HG03442 (cell line): Measurements from ENCODE around the gene PLAAT4.
"Not testable (repeated sequence)": the region's sequence is repeated elsewhere in the genome, so short reads cannot be mapped to it uniquely, and the experiment has no call there.

Source experiments
- ATAC-seq: cut with Tn5 transposase; IDR thresholded peaks from one replicate; pipeline ENCODE4 v1.9.1; 2021; ENCODE audit warnings: mild to moderate bottlenecking, moderate library complexity; ENCODE audit not compliant: unreplicated experiment

The PLAAT4 gene

DNA sequence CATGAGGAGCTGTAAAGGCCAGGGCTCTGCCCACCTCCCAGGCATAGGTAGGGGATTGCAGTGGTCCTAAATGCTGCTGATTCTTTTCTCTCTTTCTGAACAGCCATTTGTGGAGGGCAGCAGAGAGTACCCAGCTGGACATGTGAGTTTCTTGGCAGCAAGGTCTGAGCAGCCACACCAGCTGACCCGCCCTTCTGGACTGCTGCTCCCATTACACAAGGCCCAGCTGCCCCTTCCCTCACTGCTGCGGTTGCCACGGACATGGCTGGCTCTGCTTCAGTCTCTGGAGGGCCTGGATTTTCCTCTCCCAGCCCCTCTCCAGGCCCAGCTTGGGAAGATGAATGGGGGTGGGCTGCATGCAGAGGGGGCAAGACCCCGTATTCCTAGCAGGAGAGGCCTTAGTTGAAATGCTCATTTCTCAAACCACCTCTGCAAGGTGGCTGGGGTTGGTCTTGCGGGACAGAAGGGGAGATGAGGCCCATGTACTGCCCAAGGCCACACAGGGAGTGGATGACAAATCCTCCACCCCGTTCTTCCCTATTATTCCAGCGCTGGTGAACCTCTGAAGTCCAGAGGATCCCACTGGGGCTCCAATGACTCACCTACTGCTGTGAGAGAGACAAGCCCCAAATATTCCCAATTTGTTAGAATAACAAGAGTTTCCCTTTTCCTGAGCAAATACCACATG lies 26.1 kb upstream of the PLAAT4 start:
- no peak for ATAC-seq

DNA sequence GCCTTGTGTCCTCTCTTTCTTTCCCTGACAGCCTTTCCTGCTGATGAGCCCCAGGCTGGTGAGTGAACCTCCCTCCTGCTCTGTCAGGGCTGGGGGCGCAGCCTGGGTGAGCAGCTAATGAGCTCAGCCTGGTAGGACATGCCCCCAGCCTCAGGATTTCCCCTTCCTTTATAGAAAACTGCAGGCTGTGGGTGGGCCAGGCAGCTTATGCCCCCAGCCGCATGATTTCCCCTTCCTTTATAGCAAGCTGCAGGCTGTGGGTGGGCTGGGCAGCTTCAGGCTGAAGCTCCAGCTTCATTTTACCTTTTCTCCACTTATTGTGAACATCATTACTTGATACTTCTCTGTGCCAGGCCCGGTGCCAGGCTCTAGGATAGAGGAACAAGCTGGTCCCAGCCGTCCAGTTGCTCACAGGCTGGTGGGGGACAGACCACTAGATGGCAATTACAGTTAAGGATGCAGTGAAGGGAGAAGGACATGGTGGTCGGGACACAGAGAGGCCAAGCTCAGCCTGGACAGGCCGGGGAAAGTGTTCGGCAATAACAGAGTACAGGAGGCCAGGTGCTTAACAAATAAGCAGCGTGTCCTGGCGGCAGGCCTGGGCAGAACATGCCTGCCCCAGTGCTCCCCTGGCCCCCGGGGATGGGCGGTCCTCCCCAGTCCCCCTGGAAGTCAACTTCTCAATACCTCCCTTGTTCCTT lies 25.4 kb upstream of the PLAAT4 start:
- ATAC-seq = no peak

DNA sequence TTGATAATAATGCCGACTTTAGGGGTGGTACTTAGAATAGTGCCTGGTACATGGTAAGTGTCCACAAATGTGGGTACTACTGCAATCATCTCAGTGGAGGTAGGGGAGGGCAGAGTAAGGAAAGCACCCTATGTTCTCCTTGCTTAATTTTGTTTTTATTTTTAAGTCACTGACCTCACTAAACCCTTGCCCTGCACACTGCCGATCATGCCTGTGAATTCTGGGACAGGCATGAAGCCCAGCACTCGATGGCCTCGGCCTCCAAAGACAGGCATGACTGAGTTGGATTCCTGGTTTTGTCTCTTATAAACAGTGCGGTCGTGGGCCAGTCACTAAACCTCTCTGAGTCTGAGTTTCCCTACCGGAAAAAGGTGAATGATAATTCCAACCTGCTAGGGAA lies 23.8 kb upstream of the PLAAT4 start:
- no peak for ATAC-seq

DNA sequence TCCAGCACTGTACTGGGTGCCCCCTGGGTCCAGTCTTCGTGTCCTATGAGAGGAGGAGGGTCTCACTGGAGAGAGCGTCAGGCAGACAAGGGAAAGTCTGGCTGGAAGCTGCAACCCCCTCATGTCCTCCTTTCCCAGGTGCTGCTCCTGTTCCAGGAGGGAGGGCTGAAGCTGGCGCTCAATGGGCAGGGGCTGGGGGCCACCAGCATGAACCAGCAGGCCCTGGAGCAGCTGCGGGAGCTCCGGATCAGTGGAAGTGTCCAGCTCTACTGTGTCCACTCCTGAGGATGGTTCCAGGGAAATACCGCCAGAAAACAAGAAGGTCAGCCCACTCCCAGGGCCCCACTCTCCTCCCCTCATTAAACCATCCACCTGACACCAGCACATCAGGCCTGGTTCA lies 20.5 kb upstream of the PLAAT4 start:
- no peak for ATAC-seq

DNA sequence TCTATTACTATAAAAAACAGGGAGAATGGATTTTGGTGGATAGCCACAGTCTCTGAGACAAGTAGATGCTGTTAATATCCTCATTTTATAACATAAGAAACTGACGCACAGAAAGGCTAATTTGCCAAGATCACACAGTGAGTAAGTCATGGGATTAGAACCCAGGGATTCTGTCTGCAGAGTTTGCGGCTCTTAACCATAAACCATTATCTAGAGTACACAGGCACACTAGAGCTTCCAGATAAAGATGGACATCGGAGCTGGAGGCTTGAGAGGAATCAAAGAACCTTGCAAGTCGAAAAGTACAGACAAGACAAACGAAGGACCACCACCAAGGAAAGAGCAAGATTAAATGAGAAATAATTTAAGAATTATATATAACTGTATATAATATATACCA lies 19.5 kb upstream of the PLAAT4 start:
- ATAC-seq = no peak

DNA sequence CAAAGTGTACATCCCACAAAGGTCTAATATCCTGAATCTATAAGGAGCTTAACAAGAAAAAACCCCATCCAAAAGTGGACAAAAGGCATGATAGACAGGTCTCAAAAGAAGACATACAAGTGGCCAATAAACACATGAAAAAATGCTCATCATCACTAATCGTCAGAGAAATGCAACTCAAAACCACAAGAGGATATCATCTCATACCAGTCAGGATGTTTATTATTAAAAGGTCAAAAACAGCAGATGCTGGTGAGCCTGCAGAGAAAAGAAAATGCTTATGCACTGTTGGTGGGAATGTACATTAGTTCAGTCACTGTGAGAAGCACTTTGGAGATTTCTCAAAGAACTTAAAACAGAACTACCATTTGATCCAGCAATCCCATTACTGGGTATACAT lies 18.1 kb upstream of the PLAAT4 start:
- no peak for ATAC-seq

DNA sequence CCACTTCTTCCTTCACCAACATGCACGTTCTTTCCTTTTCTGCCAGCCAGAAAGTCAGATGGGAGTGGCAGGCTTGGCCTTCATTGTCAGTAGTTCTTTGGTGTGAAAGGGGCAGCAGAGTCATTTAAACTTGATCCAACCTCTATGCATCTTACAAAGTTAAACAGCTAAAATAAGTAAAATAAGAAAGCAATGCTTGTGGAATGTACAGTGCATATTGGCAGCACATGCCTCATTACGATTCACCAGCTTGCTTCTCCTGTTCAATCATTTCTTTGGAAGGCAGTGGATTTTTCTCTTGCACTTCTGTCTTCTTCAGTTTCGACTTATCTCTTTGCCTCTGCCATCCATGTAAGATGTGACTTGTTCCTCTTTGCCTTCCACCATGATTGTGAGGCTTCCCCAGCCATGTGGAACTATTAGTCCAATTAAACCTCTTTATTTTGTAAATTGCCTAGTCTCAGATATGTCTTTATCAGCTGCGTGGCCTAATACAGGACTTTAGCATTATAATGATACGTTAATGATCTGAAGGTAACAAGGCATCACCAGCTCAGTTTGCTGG lies 15.9 kb upstream of the PLAAT4 start:
- no peak for ATAC-seq

DNA sequence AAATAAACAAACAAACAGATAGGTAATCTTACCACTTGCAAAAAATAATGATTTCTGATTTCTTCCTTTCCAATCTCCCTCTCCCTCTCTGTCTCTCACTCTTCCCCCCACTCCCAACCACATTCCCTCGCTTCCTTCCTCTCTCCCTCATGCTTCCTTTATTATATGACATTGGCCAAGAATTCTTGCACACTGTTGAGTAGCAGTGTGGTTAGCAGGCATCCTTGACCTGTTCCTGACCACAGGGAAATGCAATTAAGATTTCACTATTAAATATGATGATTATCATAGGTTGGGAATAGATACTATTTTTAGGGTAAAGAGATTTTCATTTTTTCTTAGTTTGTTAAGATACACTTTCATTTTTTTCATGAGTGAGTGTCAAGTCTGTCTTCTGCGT lies 14.7 kb upstream of the PLAAT4 start:
- ATAC-seq = no peak

DNA sequence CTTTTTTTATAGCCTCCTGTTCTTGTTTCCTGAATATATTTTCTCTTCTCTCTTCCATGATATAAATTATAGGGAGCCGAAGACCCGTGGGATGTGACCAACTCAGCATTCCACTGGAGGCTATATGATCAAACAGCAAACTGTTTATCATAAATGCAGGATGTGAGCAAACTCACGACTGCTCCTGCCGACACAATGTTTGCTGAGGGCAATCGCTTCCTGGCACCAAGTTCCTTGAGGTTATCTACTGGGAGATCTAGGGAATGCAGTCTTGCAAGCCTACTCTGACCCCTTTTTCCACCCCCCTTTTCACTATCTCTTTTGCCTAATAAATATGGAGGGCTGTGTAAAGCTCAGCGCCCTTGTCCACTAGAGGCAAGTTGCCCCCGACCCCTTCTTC lies 13.5 kb upstream of the PLAAT4 start:
- ATAC-seq = no peak

DNA sequence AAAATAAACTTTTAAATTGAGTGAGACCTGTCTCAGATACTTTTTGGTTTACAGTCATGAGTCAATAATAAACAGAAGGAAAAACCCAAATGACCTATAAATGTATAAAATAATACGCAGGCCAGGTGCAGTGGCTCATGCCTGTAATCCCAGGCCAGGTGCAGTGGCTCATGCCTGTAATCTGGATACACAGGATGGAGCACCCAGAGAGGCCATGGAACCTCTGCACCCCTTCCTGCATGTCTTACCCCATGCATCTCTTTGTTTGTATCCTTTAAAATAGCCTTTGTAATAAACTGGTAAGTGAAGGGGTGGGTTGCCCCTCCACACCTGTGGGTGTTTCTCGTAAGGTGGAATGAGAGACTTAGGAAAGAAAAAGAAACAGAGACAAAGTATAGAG lies 8.9 kb upstream of the PLAAT4 start:
- no peak for ATAC-seq

DNA sequence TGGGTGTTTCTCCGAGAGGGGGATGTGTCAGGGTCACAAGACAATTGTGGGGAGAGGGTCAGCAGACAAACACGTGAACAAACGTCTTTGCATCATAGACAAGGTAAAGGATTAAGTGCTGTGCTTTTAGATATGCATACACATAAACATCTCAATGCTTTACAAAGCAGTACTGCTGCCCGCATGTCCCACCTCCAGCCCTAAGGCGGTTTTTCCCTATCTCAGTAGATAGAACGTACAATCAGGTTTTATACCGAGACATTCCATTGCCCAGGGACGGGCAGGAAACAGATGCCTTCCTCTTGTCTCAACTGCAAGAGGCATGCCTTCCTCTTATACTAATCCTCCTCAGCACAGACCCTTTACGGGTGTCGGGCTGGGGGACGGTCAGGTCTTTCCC lies 8.5 kb upstream of the PLAAT4 start:
- not testable (repeated sequence) for ATAC-seq

DNA sequence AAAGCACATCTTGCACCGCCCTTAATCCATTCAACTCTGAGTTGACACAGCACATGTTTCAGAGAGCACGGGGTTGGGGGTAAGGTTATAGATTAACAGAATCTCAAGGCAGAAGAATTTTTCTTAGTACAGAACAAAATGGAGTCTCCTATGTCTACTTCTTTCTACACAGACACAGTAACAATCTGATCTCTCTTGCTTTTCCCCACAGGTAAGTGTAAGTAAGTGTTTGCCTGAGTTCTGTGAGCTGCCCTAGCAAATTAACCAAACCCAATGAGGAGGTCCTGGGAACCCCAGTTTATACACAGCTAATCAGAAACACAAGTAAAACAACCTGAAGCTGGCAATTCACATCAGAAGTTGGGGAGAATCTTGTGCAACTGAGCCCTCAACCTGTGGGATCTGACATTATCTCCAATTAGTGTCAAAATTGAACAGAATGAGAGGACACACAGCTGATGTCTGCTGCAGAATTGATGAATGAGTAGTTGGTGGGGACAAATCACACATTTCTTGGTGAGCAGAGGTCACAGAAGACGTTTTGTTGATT lies 7.8 kb upstream of the PLAAT4 start:
- not testable (repeated sequence) for ATAC-seq

DNA sequence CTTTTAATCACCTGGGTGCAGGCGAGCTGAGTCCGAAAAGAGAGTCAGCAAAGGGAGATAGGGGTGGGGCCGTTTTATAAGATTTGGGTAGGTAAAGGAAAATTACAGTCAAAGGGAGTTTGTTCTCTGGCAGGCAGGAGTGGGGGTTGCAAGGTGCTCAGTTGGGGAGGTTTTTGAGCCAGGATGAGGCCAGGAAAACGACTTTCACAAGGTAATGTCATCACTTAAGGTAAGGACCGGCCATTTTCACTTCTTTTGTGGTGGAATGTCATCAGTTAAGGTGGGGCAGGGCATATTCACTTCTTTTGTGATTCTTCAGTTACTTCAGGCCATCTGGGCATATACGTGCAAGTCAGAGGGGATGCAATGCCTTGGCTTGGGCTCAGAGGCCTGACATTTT lies 7.2 kb upstream of the PLAAT4 start:
- ATAC-seq = not testable (repeated sequence)

DNA sequence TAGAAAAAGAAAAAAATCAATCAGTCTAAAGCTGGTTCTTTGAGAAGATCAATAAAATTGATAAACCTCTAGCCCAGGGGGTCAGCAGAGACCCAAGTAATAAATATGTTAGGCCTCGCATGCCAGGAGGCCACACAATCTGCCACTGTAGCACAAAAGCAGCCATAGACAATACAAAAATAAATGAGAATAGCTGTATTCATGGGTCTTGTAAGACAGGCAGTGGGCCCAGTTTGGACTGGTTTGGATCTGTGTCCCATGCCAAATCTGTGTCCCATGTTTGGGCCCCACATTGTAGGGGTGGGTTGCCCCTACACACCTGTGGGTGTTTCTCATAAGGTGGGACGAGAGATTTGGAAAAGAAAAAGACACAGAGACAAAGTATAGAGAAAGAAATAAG lies 6.6 kb upstream of the PLAAT4 start:
- ATAC-seq = no peak

DNA sequence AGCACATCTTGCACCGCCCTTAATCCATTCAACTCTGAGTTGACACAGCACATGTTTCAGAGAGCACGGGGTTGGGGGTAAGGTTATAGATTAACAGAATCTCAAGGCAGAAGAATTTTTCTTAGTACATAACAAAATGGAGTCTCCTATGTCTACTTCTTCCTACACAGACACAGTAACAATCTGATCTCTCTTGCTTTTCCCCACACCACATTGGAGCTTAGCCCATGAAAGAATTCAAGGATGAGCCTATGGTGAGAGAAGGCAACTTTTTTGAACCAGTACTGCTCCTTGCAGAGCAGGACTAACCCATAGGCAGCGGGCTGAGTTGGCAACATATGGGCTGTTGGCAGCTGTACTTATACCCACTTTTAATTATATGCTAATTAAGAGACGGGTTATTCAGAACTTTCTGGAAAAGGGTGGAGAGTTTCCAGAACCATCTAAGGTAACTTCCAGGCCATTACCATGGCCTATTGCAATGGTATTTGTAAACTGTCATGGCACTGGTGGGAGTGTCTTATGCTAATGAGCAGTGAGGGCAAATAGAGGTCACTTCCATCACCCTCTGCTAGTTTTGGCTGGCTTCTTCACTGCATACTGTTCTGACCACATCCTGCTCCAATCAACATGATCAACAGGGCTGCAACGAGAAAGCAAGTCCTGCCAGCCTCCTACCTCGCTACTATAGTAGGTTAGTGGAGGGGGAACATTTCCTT lies 5.4 kb upstream of the PLAAT4 start:
- ATAC-seq = peak; percentile 78

DNA sequence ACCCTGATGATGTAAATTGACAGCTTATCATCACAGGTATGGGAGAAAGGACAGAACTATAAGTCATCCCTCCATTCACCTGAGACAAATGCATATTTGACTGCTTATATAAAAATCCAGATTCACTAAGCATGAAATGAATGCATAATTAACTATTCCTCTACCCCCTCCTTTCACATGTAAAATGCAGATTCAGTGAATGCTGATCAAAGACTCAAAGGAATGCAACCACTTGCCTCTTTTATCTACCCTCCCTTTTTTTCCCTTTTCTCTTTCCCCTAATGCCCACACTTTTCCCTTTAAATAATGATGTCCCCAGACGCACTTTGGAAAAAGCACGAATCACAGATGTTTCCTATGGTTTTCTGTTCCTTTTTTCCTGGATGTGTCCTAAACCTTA lies 4.5 kb upstream of the PLAAT4 start:
- no peak for ATAC-seq

DNA sequence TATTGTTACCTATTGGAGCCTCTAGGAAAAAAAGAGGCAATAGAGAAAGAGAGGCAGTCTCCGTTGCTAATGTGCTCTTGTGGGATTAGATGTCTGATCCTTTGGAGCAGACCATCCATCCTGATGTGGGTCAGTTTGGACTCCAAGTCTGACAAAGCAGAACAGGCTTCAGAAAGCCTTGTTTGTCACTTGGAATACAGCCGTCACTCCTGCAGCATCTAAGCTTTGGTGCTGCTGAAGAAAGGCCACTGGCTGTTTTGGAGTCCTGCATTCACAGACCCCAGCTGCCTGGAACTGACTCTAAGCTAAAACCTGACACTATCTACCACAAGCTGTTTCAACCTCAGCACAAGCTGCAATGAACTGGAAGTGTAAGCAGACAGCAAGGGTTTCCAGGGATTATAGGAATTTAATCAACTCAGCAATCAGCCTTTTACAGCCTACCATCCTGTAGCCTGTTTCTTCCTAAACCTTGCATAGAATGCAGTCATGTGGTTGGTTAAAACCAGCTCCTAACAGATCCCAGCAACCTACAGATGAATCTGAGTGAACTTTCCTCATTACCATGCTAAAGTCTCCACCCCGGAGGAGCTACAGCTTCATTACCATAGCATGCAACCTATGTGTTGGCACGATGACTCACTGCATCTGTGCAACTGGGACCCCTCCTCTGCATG lies 3.7 kb upstream of the PLAAT4 start:
- no peak for ATAC-seq

DNA sequence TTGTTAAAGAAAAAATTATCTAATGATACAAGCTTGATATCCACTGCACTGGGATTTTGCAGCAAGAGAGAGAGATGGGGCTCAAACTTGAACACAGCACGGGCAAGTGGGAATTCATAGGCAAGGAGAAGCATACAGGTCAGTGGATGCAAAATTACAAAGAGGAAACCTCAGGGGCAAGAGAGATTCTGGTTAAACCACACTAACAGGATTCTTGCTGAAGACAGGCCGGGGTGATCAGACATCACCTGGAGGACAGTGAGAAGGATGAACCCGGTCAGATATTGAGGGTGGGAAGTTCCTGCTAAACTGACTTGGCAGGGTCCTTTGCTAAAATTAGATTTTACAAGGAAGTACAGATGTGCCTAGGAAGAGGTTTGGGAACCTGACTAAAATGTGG lies 2.5 kb upstream of the PLAAT4 start:
- ATAC-seq = no peak

DNA sequence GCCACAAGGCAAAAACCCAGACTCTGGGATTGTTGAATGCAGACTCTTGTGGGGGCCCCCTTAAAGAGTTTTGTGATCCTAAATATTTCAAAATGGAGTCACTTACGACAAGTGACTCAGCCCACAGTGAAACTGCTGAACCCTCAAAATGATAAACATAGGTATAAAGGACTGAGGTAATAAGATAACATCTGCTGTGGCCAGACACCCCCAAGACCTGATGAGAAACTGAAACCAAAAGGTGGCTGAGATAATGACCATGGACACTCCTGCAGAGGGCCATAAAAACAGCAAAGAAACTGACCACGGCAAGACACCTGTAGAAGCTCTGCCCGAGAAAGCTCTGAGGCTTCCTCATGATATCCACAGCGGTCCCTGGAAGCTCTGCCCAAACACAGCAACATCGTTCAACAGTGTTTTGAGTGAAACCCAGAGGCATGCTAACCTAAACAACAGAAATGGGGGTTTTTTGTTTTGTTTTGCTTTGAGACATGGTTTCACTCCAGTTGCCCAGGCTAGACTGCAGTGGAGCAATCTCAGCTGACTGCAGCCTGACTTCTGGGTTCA lies 1.6 kb upstream of the PLAAT4 start:
- ATAC-seq = peak; percentile 38

DNA sequence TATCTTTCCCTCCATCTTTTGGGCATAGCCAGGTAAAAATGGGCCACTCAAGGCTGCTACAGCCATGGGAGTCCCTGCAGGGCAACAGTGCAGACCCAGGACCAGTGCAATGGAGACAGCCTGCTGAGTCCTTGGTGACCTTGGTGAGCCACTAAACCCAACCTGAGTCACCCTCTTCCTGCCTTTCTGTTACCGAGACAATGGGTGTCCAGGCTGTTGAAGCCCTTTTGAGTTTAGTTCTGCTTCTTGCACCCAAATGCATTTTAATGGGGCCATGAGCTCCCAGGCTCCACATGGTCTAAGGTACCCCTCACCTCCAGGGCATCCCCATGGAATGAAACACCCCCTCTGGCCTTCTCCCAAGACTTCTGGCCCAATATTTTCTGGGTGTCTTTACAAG lies 874 bp upstream of the PLAAT4 start:
- no peak for ATAC-seq
